HG03565 (cell line): ENCODE results near the gene COG8.
"Not testable (repeated sequence)": the region's sequence is repeated elsewhere in the genome, so short reads cannot be mapped to it uniquely, and the experiment has no call there.

Experiments
- ATAC-seq: cut with Tn5 transposase; IDR thresholded peaks from one replicate; pipeline ENCODE4 v1.9.1; 2021; ENCODE audit warnings: mild to moderate bottlenecking, moderate library complexity; ENCODE audit not compliant: unreplicated experiment

The COG8 gene

DNA sequence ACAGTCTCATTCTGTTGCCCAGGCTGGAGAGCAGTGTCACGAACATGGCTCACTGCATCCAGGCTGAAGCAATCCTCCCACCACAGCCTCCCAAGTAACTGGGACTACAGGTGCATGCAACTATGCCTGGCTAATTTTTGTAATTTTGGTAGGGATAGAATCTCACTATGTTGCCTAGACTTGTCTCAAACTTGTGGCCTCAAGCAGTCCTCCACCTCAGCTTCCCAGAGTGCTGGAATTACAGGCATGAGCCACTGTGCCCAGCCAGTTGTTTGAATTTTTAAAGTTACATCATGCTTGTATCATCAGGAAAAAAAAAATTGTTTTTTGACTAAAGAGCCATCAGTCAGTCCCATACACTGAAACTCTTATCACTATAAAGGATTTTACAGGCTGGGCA lies 45.3 kb downstream of the COG8 start:
- ATAC-seq = no peak

DNA sequence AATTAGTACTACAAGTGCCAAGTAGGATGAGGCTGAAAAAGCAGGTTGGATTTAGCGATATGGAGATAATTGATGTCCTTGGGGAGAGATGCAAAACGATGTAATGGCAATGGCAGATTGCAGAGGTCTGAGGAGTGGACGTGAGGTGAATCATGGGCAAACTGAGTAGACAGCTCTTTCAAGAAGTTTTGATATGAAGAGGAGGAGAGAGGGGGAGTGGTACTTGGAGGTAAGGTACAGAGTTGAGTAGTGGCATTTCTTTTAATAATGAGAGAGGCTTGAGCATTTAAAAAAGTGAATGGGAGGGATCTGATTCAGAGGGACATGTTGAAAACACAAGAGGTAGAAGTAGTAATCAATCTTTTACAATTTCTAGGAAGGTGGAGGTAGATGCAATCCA lies 46.0 kb downstream of the COG8 start:
- no peak for ATAC-seq

DNA sequence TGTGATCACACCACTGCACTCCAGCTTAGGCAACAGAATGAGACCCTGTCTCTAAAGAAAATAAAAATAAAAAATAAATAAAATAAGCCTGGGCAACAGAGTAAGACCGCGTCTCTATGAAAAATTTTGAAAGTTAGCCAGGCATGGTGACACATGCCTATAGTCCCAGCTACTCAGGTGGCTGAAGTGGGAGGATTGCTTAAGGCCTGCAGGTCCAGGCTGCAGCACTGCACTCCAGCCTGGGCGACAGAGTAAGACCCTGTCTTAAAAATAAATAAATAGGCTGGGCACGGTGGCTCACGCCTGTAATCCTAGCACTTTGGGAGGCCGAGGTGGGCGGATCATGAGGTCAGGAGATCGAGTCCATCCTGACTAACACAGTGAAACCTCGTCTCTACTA lies 47.7 kb downstream of the COG8 start:
- ATAC-seq = not testable (repeated sequence)

DNA sequence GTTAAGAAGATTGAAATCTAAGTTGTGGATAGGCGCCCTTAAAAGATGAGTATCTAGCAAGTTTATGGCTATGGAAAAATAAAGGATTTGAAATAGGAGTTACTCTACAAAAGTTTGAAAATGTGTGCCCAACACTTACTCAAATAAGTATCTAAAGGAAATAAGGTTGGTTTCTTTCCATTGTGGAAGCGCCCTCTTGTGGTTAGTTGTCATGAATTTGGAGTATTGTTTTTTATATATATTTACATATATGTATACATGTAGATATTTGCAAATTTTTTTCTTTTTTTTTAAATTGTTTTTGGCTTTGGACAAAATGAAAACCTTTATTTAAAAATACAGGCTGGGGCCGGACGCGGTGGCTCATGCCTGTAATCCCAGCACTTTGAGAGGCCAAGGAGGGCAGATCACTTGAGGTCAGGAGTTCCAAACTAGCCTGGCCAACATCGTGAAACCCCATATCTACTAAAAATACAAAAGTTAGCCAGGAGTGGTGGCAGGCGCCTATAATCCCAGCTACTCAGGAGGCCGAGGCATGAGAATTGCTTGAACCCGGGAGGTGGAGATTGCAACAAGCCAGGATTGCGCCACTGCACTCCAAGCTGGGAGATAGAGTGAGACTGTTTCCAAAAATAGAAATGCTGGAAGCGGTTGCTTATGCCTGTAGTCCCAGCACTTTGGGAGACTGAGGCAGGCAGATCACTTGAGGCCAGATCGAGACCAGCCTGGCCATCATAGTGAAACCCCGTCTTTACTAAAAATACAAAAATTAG lies 52.2 kb downstream of the COG8 start:
- no peak for ATAC-seq

DNA sequence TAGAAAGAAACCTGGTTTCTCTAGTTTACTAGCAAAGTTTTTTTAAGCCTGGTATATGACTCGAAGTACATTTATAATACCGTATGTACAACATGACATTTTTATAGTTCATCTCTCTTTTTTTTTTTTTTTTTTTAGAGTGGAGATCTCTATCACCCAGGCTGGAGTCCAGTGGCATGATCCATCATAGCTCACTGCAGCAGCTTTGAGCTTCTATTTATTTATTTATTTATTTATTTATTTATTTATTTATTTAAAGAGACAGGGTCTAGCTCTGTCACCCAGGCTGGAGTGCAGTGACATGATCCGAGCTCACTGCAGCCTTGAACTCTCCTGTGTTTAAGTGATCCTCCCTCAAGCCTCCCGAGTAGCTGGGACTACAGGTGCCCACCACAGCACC lies 54.1 kb downstream of the COG8 start:
- no peak for ATAC-seq

DNA sequence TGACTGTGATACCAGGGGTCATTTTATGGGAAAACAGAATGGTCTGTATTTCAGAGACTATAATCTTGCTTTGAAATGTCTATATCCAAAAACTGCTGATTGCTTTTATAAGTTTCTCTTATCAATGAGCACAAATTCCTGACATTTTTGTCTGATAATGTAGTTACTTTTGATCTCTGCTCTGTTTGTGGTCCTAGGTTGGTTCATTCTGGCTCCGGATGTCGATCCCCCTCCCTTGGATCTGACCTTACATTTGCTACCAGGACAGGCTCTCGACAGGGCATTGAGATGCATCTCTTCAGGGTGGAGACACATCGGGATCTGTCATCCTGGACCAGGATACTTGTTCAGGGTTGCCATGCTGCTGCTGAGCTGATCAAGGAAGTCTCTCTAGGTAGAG lies 55.5 kb downstream of the COG8 start:
- no peak for ATAC-seq

DNA sequence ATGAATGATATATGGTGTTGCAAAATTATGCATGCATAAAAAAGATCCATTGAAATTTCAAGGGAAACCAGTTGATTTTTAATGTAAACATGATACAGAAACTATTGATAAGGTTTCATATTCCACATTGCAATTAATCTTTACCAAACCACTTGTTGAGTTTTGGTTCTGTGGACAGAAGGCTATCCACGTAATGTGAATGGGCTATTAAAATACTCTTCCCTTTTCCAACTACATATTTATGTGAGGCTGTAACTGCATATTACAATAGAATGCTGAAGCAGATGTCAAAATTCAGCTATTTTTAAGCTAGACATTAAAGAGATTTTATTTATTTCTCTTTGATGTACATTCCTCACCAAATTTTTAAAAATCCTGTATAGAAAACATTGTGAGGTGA lies 62.0 kb downstream of the COG8 start:
- no peak for ATAC-seq
